Bronchial epithelial cell (primary cell): ENCODE results near the gene TOM1L2. TPM values are rescaled to one million over a fixed set of nuclear protein-coding genes. Genes with fewer than 3 reads are reported as not detected.
"Not testable (repeated sequence)": the region's sequence is repeated elsewhere in the genome, so short reads cannot be mapped to it uniquely, and the experiment has no call there.

Experiments used
- DNase-seq: peaks from one replicate; pipeline ENCODE4 v3.0.0-alpha.2; 2010; ENCODE audit warnings: low read depth
- FAIRE-seq: peaks from 2 replicates; lab custom pipeline; 2011; peaks lifted over from hg19 to GRCh38; lab: Jason Lieb, UNC
- H3K27me3 ChIP-seq: 2 replicates; pipeline ENCODE4 v1.5.1; 2011; ENCODE audit warnings: low read length; ENCODE audit not compliant: control insufficient read depth, insufficient read depth
- H3K36me3 ChIP-seq: 2 replicates; pipeline ENCODE4 v1.5.1; 2011; ENCODE audit warnings: low read length; ENCODE audit not compliant: control insufficient read depth, insufficient read depth
- H3K4me3 ChIP-seq: 2 replicates; pipeline ENCODE4 v1.5.1; 2011; ENCODE audit warnings: mild to moderate bottlenecking, low read depth, low read length, control low read depth
- CTCF ChIP-seq: IDR thresholded peaks from 2 replicates; pipeline ENCODE4 v1.5.1; 2011; ENCODE audit warnings: mild to moderate bottlenecking, moderate library complexity, low read length, control low read depth, inconsistent platforms; ENCODE audit not compliant: insufficient read depth, severe bottlenecking
- total RNA-seq: library from RNA; depleted of rRNA; stranded (reverse); fragments of >200 nt; gene quantifications from 2 replicates; pipeline ENCODE4 v1.2.1, GENCODE V29; 2014

The TOM1L2 gene
- total RNA-seq, 1 donor from 2014 or later: 12.4 TPM

- Histone ChIP-seq H3K36me3 (no peaks in the 10 kb centered on the region), H3K4me3 (no peak overlapping the region), H3K27me3 (no peaks in the 10 kb centered on the region)
- no peak for TF ChIP-seq CTCF
- DNase-seq (no peak), FAIRE-seq (peak; percentile 64)
Observed at GRCh38 chr17:18004345-18004744, 32.1 kb upstream of the TOM1L2 start.

DNA sequence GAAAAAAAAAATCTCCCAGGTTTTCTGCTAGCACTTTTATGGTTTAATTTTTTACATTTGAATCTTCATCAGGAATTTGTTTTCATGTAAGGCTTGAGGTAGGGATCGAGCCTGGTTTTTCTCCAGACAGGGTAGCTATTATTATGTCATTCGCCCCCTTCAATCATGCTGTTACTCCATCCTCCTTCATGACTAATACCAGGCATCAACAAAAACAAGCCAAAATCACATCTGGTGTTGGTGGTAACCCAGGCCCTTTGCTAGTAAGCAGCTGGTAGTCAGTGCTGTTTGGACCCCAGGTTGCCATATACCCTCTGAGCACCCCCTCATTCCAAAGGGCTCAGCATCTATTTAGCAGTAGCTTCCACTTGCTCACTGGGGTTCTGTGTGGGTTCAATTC, 30.0 kb upstream of the TOM1L2 start:
- peak; percentile 7 for DNase-seq
- no peak for TF ChIP-seq CTCF
- H3K36me3 ChIP-seq: no peaks in the 10 kb centered on the region
- no peak overlapping the region for H3K4me3 ChIP-seq
- H3K27me3 ChIP-seq: no peaks in the 10 kb centered on the region
- no peak for FAIRE-seq

- Histone ChIP-seq H3K27me3 (no peaks in the 10 kb centered on the region), H3K4me3 (no peak overlapping the region), H3K36me3 (no peaks in the 10 kb centered on the region)
- peak; percentile 73 for FAIRE-seq
- TF ChIP-seq CTCF: no peak
- DNase-seq: no peak
Observed at GRCh38 chr17:18000030-18000408, 27.8 kb upstream of the TOM1L2 start.

DNA sequence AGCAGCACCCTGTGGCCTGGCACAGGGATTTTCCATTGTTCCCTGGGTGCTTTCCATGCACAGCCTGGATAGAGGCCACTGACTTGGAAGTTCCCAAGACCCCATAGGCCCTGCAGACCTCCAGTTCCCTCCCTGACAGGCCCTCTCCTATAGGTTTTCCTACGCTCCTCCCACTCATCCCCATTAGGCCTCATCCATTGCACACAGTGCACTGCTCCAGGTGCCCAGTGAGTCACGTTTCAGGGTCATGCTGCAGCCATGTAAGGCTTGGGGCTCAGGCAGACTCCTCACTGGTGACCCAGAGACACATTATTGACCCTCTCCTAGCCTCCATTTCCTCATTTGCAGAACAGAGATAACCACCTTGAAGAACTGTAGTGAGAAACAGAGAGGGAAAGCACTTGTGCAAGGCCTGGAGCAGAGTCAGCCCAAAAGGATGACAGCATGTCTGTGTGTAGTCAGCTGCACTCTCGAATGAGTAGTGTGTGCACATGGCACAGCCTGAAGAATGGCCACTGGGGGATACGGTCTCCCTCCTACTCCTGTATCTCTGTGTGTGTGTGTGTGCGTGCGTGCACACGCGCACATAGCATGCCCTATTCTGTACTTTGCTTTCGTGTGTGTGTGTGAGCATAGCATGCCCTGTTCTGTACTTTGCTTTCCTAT, 27.3 kb upstream of the TOM1L2 start:
- DNase-seq: peak; percentile 29
- no peak for TF ChIP-seq CTCF
- H3K36me3 ChIP-seq: no peaks in the 10 kb centered on the region
- FAIRE-seq: no peak
- no peak overlapping the region for H3K4me3 ChIP-seq
- H3K27me3 ChIP-seq: no peaks in the 10 kb centered on the region

DNA sequence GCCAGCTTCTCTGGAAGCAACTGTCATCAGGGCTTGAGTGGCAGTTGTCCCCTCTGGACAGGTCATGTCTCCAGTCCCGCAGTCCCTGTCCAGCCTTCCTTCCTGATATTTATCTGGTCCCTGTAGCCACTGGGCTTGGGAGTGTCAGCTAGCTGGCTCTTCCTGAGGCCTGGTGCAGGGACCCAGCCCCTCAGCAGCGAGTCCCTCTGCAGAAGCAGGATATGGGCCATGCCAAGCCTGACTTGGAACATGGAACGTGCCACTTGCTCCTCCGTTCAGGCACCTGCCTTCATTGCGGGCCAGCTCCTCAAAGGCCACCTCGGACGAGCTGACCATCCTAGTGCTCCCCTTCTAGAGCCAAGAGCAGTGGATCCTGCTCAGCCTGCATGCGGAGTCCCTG, 26.7 kb upstream of the TOM1L2 start:
- Histone ChIP-seq H3K36me3 (no peaks in the 10 kb centered on the region), H3K27me3 (no peaks in the 10 kb centered on the region), H3K4me3 (no peak overlapping the region)
- FAIRE-seq (no peak), DNase-seq (no peak)
- TF ChIP-seq CTCF: no peak

GRCh38 chr17:17995887-17996286, 23.7 kb upstream of the TOM1L2 start:
- FAIRE-seq, H3K27me3 ChIP-seq, H3K36me3 ChIP-seq, DNase-seq, H3K4me3 ChIP-seq: not testable (repeated sequence)
